WTC11 (cell line): Measurements from ENCODE around the gene NR1H3. TPM values are rescaled to one million over a fixed set of nuclear protein-coding genes. Genes with fewer than 3 reads are reported as not detected.

Source experiments
- ATAC-seq: fragments of 200-7000 bp; cut with Tn5 transposase; 2 replicates; pipeline ENCODE4 v1.10.0; 2021; ENCODE audit warnings: mild to moderate bottlenecking, moderate library complexity
- CTCF ChIA-PET: fragments of 300-600 bp; sonication (Branson Sonifier 250); formaldehyde crosslinking; loops from one replicate; lab custom pipeline; 2021; ENCODE audit warnings: antibody characterized with exemption; lab: Charles Lee
- POLR2A ChIA-PET: fragments of 350-600 bp; sonication (Branson Sonifier 250); formaldehyde crosslinking; loops from one replicate; lab custom pipeline; 2021; ENCODE audit warnings: antibody characterized with exemption; lab: Charles Lee
- DNase-seq: peaks from one replicate; pipeline ENCODE4 v3.0.0; 2021; ENCODE audit warnings: low spot score
- H3K27ac Mint-ChIP-seq: 2 replicates; pipeline ENCODE4 v1.8.0; 2021; ENCODE audit warnings: mixed read lengths
- H3K27me3 Mint-ChIP-seq: 2 replicates; pipeline ENCODE4 v1.8.0; 2021; ENCODE audit warnings: low read depth, mild to moderate bottlenecking, moderate library complexity, mixed read lengths
- H3K36me3 Mint-ChIP-seq: 2 replicates; pipeline ENCODE4 v1.8.0; 2021; ENCODE audit warnings: mixed read lengths
- H3K4me1 Mint-ChIP-seq: 2 replicates; pipeline ENCODE4 v1.8.0; 2022; ENCODE audit warnings: mixed read lengths
- H3K4me3 Mint-ChIP-seq: 2 replicates; pipeline ENCODE4 v1.8.0; 2021; ENCODE audit warnings: mild to moderate bottlenecking, moderate library complexity, mixed read lengths
- H3K9me3 Mint-ChIP-seq: 2 replicates; pipeline ENCODE4 v1.8.0; 2021; ENCODE audit warnings: mixed read lengths
- CREM ChIP-seq: sonication (generic); formaldehyde crosslinking; IDR thresholded peaks from 2 replicates; pipeline ENCODE4 v1.8.1; 2022; ENCODE audit warnings: mild to moderate bottlenecking, missing genetic modification reagents, moderate library complexity
- ELF4 ChIP-seq: sonication (generic); formaldehyde crosslinking; IDR thresholded peaks from 2 replicates; pipeline ENCODE4 v1.8.1; 2022; ENCODE audit warnings: low read depth, mild to moderate bottlenecking, moderate library complexity, missing genetic modification reagents
- ESRRA ChIP-seq: sonication (generic); formaldehyde crosslinking; IDR thresholded peaks from 2 replicates; pipeline ENCODE4 v1.8.1; 2022; ENCODE audit warnings: mild to moderate bottlenecking, missing genetic modification reagents, borderline replicate concordance
- KAT7 ChIP-seq: sonication (generic); formaldehyde crosslinking; IDR thresholded peaks from 2 replicates; pipeline ENCODE4 v1.8.1; 2023; ENCODE audit warnings: missing genetic modification reagents, mild to moderate bottlenecking, borderline replicate concordance
- MXD4 ChIP-seq: fragments of 250-450 bp; sonication (Bioruptor Pico); IDR thresholded peaks from 2 replicates; pipeline ENCODE4 v1.8.0; 2021; ENCODE audit warnings: mild to moderate bottlenecking, moderate library complexity, borderline replicate concordance
- MYBL2 ChIP-seq: sonication (generic); formaldehyde crosslinking; IDR thresholded peaks from 2 replicates; pipeline ENCODE4 v1.8.1; 2023; ENCODE audit warnings: mild to moderate bottlenecking, moderate library complexity, missing genetic modification reagents
- NFATC4 ChIP-seq: fragments of 250-450 bp; sonication (Bioruptor Pico); IDR thresholded peaks from 2 replicates; pipeline ENCODE4 v1.9.0; 2021; ENCODE audit warnings: mild to moderate bottlenecking
- RORB ChIP-seq: fragments of 250-450 bp; sonication (Bioruptor Pico); IDR thresholded peaks from 2 replicates; pipeline ENCODE4 v1.9.0; 2021; ENCODE audit warnings: mild to moderate bottlenecking
- SMAD4 ChIP-seq: sonication (generic); formaldehyde crosslinking; IDR thresholded peaks from 2 replicates; pipeline ENCODE4 v1.8.0; 2022; ENCODE audit warnings: mild to moderate bottlenecking, missing genetic modification reagents
- total RNA-seq: library from RNA; stranded (reverse); gene quantifications from 3 replicates; pipeline ENCODE4 v1.2.3, GENCODE V29; 2021
- TF ChIP-seq, protein P1 (sequence below): sonication (generic); formaldehyde crosslinking; IDR thresholded peaks from 2 replicates; pipeline ENCODE4 v1.8.1; 2023; ENCODE audit warnings: mild to moderate bottlenecking, missing genetic modification reagents, moderate library complexity
- TF ChIP-seq, protein P2 (sequence below): sonication (generic); formaldehyde crosslinking; IDR thresholded peaks from 2 replicates; pipeline ENCODE4 v1.8.1; 2022; ENCODE audit warnings: low read depth, missing genetic modification reagents, borderline replicate concordance
- TF ChIP-seq, protein P3 (sequence below): sonication (generic); formaldehyde crosslinking; IDR thresholded peaks from 2 replicates; pipeline ENCODE4 v1.8.1; 2022; ENCODE audit warnings: low read depth, mild to moderate bottlenecking, moderate library complexity, missing genetic modification reagents, borderline replicate concordance
- TF ChIP-seq, protein P4 (sequence below): sonication (generic); formaldehyde crosslinking; IDR thresholded peaks from 2 replicates; pipeline ENCODE4 v1.8.0; 2023; ENCODE audit warnings: missing genetic modification reagents, mild to moderate bottlenecking, borderline replicate concordance

NR1H3 gene
- total RNA-seq, 1 experiment from 2014 or later, result 26.3 TPM

DNA sequence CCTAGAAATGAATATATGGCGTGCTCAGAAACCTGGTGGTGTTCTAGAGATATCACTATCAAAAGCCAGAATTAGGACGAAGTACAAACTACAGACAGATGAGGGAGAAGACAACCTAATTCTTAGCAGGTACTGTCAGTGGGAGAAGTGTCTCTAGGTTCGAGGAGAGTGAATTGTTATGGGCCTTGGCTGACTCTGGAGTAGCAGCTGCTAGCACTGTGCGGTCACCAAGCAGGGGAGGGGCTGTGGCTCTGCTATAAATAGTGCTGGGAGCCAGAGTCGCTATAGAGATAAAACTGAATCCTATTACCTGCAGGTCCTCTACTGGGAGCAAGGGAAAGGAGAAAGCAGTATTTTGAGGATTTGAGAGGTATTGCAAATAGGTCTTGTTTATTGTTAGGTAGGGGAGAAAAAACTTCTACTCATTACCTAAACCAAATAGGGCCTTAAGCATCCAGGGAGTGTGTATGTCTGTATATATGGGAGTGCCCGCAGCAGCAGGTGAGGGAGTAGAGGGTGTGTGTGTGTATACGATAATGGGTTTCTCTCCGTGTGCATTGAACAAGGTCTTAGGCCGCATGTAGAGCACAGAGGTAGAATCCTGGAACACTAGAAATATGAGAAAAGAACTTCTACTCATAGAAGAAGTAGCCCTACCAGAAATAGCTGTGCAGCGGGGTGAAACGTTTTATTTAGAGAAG, 14.3 kb downstream of the NR1H3 start:
- Mint-ChIP-seq H3K27me3 (no peaks in the 10 kb centered on the region), H3K9me3 (no peaks in the 10 kb centered on the region), H3K36me3 (peaks cover 27% of the 10 kb centered on the region), H3K27ac (peak overlapping the region; percentile 51; the same call in 1 of the 2 replicates), H3K4me3 (peak overlapping the region; percentile 75; the same call in 1 of the 2 replicates), H3K4me1 (peaks cover 39% of the 10 kb centered on the region)
- ChIA-PET POLR2A (interaction anchor here (0.6 kb wide), 1 partner anchor 58 kb away, joined by 8 read pairs; no protein-coding TSS in a partner anchor), CTCF (interaction anchor here (0.6 to 2.6 kb wide), 7 partner anchors 8 to 190 kb away, joined by 3 to 34 read pairs (median 6); partner anchors contain the start of genes DDB2 and NR1H3)
- DNase-seq (no peak), ATAC-seq (no peak)
- TF ChIP-seq, protein P1, sequence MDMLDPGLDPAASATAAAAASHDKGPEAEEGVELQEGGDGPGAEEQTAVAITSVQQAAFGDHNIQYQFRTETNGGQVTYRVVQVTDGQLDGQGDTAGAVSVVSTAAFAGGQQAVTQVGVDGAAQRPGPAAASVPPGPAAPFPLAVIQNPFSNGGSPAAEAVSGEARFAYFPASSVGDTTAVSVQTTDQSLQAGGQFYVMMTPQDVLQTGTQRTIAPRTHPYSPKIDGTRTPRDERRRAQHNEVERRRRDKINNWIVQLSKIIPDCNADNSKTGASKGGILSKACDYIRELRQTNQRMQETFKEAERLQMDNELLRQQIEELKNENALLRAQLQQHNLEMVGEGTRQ (CRISPR knock-in tag), result no peak
- TF ChIP-seq ESRRA (no peak), KAT7 (CRISPR knock-in tag) (no peak), ELF4 (CRISPR knock-in tag) (no peak), NFATC4 (no peak)
- TF ChIP-seq, protein P2, sequence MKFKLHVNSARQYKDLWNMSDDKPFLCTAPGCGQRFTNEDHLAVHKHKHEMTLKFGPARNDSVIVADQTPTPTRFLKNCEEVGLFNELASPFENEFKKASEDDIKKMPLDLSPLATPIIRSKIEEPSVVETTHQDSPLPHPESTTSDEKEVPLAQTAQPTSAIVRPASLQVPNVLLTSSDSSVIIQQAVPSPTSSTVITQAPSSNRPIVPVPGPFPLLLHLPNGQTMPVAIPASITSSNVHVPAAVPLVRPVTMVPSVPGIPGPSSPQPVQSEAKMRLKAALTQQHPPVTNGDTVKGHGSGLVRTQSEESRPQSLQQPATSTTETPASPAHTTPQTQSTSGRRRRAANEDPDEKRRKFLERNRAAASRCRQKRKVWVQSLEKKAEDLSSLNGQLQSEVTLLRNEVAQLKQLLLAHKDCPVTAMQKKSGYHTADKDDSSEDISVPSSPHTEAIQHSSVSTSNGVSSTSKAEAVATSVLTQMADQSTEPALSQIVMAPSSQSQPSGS, result no peak

DNA sequence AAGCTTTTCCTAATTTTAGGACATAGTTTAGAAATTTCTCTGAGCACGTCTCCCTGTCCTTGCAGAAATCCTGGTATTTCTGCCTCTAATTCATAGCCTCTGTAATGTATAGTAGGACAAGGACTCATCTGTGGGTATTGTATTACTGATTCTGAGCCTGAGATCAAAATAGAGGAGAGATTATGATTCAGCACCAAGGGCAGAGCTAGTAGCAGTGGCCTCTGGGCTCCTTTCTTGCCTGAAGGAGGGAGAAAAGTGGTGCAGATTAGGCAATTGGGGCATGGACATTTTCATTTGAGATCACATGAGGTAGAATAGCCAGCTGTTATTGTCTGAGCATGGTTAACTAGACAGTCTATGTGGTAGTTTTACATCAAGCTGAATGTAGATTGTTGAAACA, 14.9 kb downstream of the NR1H3 start:
- no peak overlapping the region for H3K4me3 Mint-ChIP-seq
- no peak for DNase-seq
- no peaks in the 10 kb centered on the region for H3K27me3 Mint-ChIP-seq
- ChIA-PET CTCF (interaction anchor here (1.0 to 2.6 kb wide), 5 partner anchors 9 to 82 kb away, joined by 3 to 13 read pairs (median 5); partner anchors contain the start of genes DDB2 and NR1H3), POLR2A (interaction anchor here (0.6 kb wide), 1 partner anchor 58 kb away, joined by 8 read pairs; no protein-coding TSS in a partner anchor)
- H3K9me3 Mint-ChIP-seq, result no peaks in the 10 kb centered on the region
- H3K4me1 Mint-ChIP-seq, result peaks cover 33% of the 10 kb centered on the region
- no peak overlapping the region for H3K27ac Mint-ChIP-seq
- no peak for ATAC-seq
- H3K36me3 Mint-ChIP-seq, result peaks cover 29% of the 10 kb centered on the region
- TF ChIP-seq RORB, result no peak
- TF ChIP-seq CREM (CRISPR knock-in tag), result no peak
- TF ChIP-seq ELF4 (CRISPR knock-in tag), result no peak
- no peak for TF ChIP-seq SMAD4
- TF ChIP-seq MYBL2 (CRISPR knock-in tag), result no peak
- no peak for TF ChIP-seq MXD4
- TF ChIP-seq, protein P3, sequence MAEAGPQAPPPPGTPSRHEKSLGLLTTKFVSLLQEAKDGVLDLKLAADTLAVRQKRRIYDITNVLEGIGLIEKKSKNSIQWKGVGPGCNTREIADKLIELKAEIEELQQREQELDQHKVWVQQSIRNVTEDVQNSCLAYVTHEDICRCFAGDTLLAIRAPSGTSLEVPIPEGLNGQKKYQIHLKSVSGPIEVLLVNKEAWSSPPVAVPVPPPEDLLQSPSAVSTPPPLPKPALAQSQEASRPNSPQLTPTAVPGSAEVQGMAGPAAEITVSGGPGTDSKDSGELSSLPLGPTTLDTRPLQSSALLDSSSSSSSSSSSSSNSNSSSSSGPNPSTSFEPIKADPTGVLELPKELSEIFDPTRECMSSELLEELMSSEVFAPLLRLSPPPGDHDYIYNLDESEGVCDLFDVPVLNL (CRISPR knock-in tag), result no peak
- TF ChIP-seq, protein P4, sequence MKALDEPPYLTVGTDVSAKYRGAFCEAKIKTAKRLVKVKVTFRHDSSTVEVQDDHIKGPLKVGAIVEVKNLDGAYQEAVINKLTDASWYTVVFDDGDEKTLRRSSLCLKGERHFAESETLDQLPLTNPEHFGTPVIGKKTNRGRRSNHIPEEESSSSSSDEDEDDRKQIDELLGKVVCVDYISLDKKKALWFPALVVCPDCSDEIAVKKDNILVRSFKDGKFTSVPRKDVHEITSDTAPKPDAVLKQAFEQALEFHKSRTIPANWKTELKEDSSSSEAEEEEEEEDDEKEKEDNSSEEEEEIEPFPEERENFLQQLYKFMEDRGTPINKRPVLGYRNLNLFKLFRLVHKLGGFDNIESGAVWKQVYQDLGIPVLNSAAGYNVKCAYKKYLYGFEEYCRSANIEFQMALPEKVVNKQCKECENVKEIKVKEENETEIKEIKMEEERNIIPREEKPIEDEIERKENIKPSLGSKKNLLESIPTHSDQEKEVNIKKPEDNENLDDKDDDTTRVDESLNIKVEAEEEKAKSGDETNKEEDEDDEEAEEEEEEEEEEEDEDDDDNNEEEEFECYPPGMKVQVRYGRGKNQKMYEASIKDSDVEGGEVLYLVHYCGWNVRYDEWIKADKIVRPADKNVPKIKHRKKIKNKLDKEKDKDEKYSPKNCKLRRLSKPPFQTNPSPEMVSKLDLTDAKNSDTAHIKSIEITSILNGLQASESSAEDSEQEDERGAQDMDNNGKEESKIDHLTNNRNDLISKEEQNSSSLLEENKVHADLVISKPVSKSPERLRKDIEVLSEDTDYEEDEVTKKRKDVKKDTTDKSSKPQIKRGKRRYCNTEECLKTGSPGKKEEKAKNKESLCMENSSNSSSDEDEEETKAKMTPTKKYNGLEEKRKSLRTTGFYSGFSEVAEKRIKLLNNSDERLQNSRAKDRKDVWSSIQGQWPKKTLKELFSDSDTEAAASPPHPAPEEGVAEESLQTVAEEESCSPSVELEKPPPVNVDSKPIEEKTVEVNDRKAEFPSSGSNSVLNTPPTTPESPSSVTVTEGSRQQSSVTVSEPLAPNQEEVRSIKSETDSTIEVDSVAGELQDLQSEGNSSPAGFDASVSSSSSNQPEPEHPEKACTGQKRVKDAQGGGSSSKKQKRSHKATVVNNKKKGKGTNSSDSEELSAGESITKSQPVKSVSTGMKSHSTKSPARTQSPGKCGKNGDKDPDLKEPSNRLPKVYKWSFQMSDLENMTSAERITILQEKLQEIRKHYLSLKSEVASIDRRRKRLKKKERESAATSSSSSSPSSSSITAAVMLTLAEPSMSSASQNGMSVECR (CRISPR knock-in tag), result no peak
